ENCODE data around the gene GADD45A.

Gene GADD45A

DNA sequence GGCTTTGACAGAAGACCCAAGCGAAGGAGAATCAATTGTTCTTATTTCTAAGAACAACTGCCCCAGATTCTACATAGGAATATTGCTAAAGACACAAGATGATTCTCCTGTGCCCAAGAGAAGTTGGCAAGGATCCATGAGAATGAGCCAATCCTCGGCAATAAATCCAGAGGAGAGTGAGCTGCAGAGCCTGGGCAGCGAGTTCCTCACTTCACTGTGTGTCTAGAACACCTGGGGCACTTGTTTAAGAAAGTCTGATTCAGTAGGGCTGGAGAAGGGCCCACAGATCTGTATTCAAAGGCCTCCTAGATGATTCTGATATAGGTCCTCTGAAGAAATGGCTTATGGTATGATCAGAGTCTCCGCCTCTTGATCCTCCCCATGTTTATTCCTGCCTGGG, 31.8 kb downstream of the GADD45A start:
- TF ChIP-seq CTCF (IDR thresholded peaks at IDR 0.05; ENCODE audit: low read depth, low read length, missing control alignments), result no peak
- in situ Hi-C loops (cut with HindIII; ENCODE audit: low pct_ligation_motif_present, low sequenced_read_pairs), result no loop called here
- Histone ChIP-seq H3K36me3 (replicated peaks) (no peaks in the 10 kb centered on the region), H3K27me3 (replicated peaks) (no peaks in the 10 kb centered on the region), H3K4me3 (ENCODE audit: low read depth, low read length) (no peak overlapping the region), H3K27ac (no peak overlapping the region)
- DNase-seq, result no peak

GRCh38 chr1:67717876-67718275, 32.9 kb downstream of the GADD45A start:
- no peak for DNase-seq
- in situ Hi-C loops (cut with HindIII; ENCODE audit: low pct_ligation_motif_present, low sequenced_read_pairs), result no loop called here
- Histone ChIP-seq H3K36me3 (replicated peaks) (no peaks in the 10 kb centered on the region), H3K27ac (no peak overlapping the region), H3K27me3 (replicated peaks) (no peaks in the 10 kb centered on the region), H3K4me3 (ENCODE audit: low read depth, low read length) (no peak overlapping the region)
- TF ChIP-seq CTCF (IDR thresholded peaks at IDR 0.05; ENCODE audit: low read depth, low read length, missing control alignments), result no peak

- Histone ChIP-seq H3K27ac (no peak overlapping the region), H3K4me3 (ENCODE audit: low read depth, low read length) (no peak overlapping the region), H3K27me3 (replicated peaks) (no peaks in the 10 kb centered on the region), H3K36me3 (replicated peaks) (no peaks in the 10 kb centered on the region)
- TF ChIP-seq CTCF (IDR thresholded peaks at IDR 0.05; ENCODE audit: low read depth, low read length, missing control alignments), result no peak
- no peak for DNase-seq
- in situ Hi-C loops (cut with HindIII; ENCODE audit: low pct_ligation_motif_present, low sequenced_read_pairs), result no loop called here
These were observed 34.6 kb downstream of the GADD45A start for GRCh38 chr1:67719329-67720196.

- no peak overlapping the region for H3K4me3 ChIP-seq (ENCODE audit: low read depth, low read length)
- H3K27me3 ChIP-seq (replicated peaks), result no peaks in the 10 kb centered on the region
- H3K27ac ChIP-seq, result no peak overlapping the region
- no peaks in the 10 kb centered on the region for H3K36me3 ChIP-seq (replicated peaks)
- no peak for TF ChIP-seq CTCF (IDR thresholded peaks at IDR 0.05; ENCODE audit: low read depth, low read length, missing control alignments)
- DNase-seq, result no peak
- in situ Hi-C loops (cut with HindIII; ENCODE audit: low pct_ligation_motif_present, low sequenced_read_pairs), result no loop called here
These were observed 36.1 kb downstream of the GADD45A start for GRCh38 chr1:67721112-67721511.

- H3K36me3 ChIP-seq (replicated peaks), result no peaks in the 10 kb centered on the region
- in situ Hi-C loops (cut with HindIII; ENCODE audit: low pct_ligation_motif_present, low sequenced_read_pairs), result no loop called here
- no peak overlapping the region for H3K27ac ChIP-seq
- H3K4me3 ChIP-seq (ENCODE audit: low read depth, low read length), result no peak overlapping the region
- H3K27me3 ChIP-seq (replicated peaks), result no peaks in the 10 kb centered on the region
- TF ChIP-seq CTCF (IDR thresholded peaks at IDR 0.05; ENCODE audit: low read depth, low read length, missing control alignments), result no peak
- no peak for DNase-seq
These were observed 36.8 kb downstream of the GADD45A start for GRCh38 chr1:67721650-67722291.

Data from brain microvascular endothelial cell (primary cell).